CD14-positive monocyte (primary cell): ENCODE measurements around the gene ZNF560. TPM values are rescaled to one million over a fixed set of nuclear protein-coding genes. Genes with fewer than 3 reads are reported as not detected.

Experiments
- DNase-seq, 3 donors: peaks; one replicate each; pipeline ENCODE4 v3.0.0-alpha.2; 2011 to 2022
- H2AFZ ChIP-seq: 2 replicates; pipeline ENCODE4 v1.6.0; 2012; ENCODE audit warnings: mild to moderate bottlenecking, low read depth, low read length, inconsistent platforms; ENCODE audit not compliant: insufficient read depth, poor library complexity, severe bottlenecking
- H3K27ac ChIP-seq, 2 donors: 1 replicate in 1 of 2; 2 replicates in 1 of 2; pipeline ENCODE4 v1.5.1; 2012 to 2013; ENCODE audit warnings: low read length in 2 of 2, control low read depth in 1 of 2, inconsistent platforms in 1 of 2, low read depth in 1 of 2, mild to moderate bottlenecking in 1 of 2
- H3K27me3 ChIP-seq, 2 donors: one replicate each; pipeline versions ENCODE4 v1.6.0 to v1.6.1; 2011 to 2013; ENCODE audit warnings: low read length in 2 of 2; ENCODE audit not compliant: control insufficient read depth in 2 of 2, insufficient read depth in 2 of 2
- H3K36me3 ChIP-seq, 2 donors: replicated peaks in 1 of 2; 1 replicate in 1 of 2; 2 replicates in 1 of 2; pipeline versions ENCODE4 v1.5.1 to v1.6.1; 2012 to 2013; ENCODE audit warnings: low read length in 2 of 2, control low read depth in 1 of 2, inconsistent platforms in 1 of 2, mild to moderate bottlenecking in 1 of 2; ENCODE audit not compliant: insufficient read depth in 2 of 2, control insufficient read depth in 1 of 2
- H3K4me1 ChIP-seq, 2 donors: 1 replicate in 1 of 2; 2 replicates in 1 of 2; pipeline versions ENCODE4 v1.5.1 to v1.6.1; 2012 to 2013; ENCODE audit warnings: low read length in 2 of 2, control low read depth in 1 of 2, inconsistent platforms in 1 of 2, mild to moderate bottlenecking in 1 of 2, moderate library complexity in 1 of 2; ENCODE audit not compliant: insufficient read depth in 2 of 2, control insufficient read depth in 1 of 2
- H3K4me2 ChIP-seq: replicated peaks from 2 replicates; pipeline ENCODE3; 2012; ENCODE audit warnings: low read length, moderate library complexity, mild to moderate bottlenecking; ENCODE audit not compliant: poor library complexity, severe bottlenecking; ENCODE audit errors: extremely low read depth
- H3K4me3 ChIP-seq, 3 experiments: fragments of 200-600 bp in 1 of 3; sonication (generic) in 1 of 3; replicated peaks in 1 of 3; 1 replicate in 2 of 3; 2 replicates in 1 of 3; pipeline ENCODE4 v1.5.1; 2011 to 2013; ENCODE audit warnings: low read length in 3 of 3, mild to moderate bottlenecking in 3 of 3, control low read depth in 2 of 3, low read depth in 2 of 3, inconsistent platforms in 1 of 3, moderate library complexity in 1 of 3
- H3K79me2 ChIP-seq: 2 replicates; pipeline ENCODE4 v1.6.0; 2012; ENCODE audit warnings: mild to moderate bottlenecking, control low read depth, inconsistent platforms, low read length, moderate library complexity; ENCODE audit not compliant: insufficient read depth
- H3K9ac ChIP-seq: 2 replicates; pipeline ENCODE4 v1.6.0; 2017; ENCODE audit warnings: low read length, mild to moderate bottlenecking; ENCODE audit not compliant: insufficient read depth, poor library complexity, severe bottlenecking
- H3K9me3 ChIP-seq, 2 donors: replicated peaks in 1 of 2; 1 replicate in 1 of 2; 2 replicates in 1 of 2; pipeline versions ENCODE4 v1.5.1 to v1.6.1; 2012 to 2013; ENCODE audit warnings: low read length in 2 of 2, control low read depth in 1 of 2; ENCODE audit not compliant: control insufficient read depth in 1 of 2, insufficient read depth in 1 of 2
- H4K20me1 ChIP-seq: 2 replicates; pipeline ENCODE4 v1.6.0; 2012; ENCODE audit warnings: mild to moderate bottlenecking, low read length, control low read depth, moderate library complexity; ENCODE audit not compliant: insufficient read depth
- H3K27ac Mint-ChIP-seq, 7 donors: one replicate each; pipeline ENCODE4 v1.8.0; 2020; ENCODE audit warnings: mild to moderate bottlenecking in 7 of 7, mixed read lengths in 7 of 7, moderate library complexity in 6 of 7, inconsistent platforms in 2 of 7
- H3K27me3 Mint-ChIP-seq, 3 donors: one replicate each; pipeline ENCODE4 v1.8.0; 2021 to 2022; ENCODE audit warnings: low read depth in 3 of 3, mild to moderate bottlenecking in 3 of 3, mixed read lengths in 3 of 3, moderate library complexity in 3 of 3, inconsistent platforms in 1 of 3
- H3K36me3 Mint-ChIP-seq, 2 donors: one replicate each; pipeline ENCODE4 v1.8.0; 2020; ENCODE audit warnings: mixed read lengths in 2 of 2, inconsistent platforms in 1 of 2, mild to moderate bottlenecking in 1 of 2
- H3K4me1 Mint-ChIP-seq: one replicate; pipeline ENCODE4 v1.8.0; 2020; ENCODE audit warnings: mild to moderate bottlenecking, mixed read lengths
- H3K4me3 Mint-ChIP-seq, 2 donors: one replicate each; pipeline ENCODE4 v1.8.0; 2020; ENCODE audit warnings: mild to moderate bottlenecking in 2 of 2, mixed read lengths in 2 of 2, moderate library complexity in 1 of 2
- H3K9me3 Mint-ChIP-seq, 7 donors: one replicate each; pipeline ENCODE4 v1.8.0; 2020 to 2022; ENCODE audit warnings: mixed read lengths in 7 of 7, mild to moderate bottlenecking in 6 of 7, moderate library complexity in 6 of 7, inconsistent platforms in 2 of 7
- WGBS: methylation state at CpG from one replicate; pipeline ENCODE4 v1.1.5; 2013; ENCODE audit warnings: missing lambda C conversion rate; ENCODE audit not compliant: insufficient coverage; 5-methylcytosine and 5-hydroxymethylcytosine counted together
- intact Hi-C, 2 donors: fragments of 100-400 bp; cut with micrococcal nuclease; formaldehyde crosslinking; loops; one replicate each; pipeline versions ENCODE4 v1.15.0 to v1.15.1; 2023
- polyA plus RNA-seq, 3 donors: library from polyadenylated mRNA; depleted of rRNA in 1 of 3; unstranded in 2 of 3; stranded (reverse) in 1 of 3; fragments of 300-500 nt in 2 of 3; fragments of >200 nt in 1 of 3; fragmentation: Illumina TruSeq in 2 of 3; gene quantifications; 1 replicate in 2 of 3; 2 replicates in 1 of 3; pipeline ENCODE4 v1.2.3, GENCODE V29; 2012 to 2021
- TF ChIP-seq, protein P1 (sequence below): fragments of 200-600 bp; IDR thresholded peaks from one replicate; pipeline ENCODE4 v1.8.0; 2022; ENCODE audit warnings: antibody characterized with exemption, mild to moderate bottlenecking

The ZNF560 gene
- polyA plus RNA-seq, 3 donors = not detected

DNA sequence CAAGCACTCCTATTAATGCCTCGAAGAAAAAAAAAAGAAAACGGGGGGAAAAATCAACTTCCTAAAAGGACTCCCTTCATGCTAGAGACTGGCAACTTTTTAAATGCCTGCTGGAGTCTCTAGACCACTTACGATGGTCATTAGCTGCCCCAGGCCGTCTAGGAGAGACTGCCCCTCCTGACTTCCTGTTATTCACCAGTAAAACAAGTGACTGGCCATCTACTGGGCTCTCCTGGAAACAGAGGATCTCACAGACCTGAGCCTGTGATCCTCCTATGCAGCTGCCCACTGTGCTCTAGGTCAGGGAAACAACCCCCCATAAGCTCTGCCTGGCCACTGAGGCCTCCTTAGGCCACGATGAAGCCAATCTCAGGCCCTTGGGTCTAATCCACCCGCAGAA is 70.5 kb downstream of the ZNF560 start:
- 100% methylated on average over 4 of the region's 6 CpGs for WGBS
- intact Hi-C loops = no loop called here
- no peak overlapping the region for H3K9ac ChIP-seq
- no peak overlapping the region for H3K27ac Mint-ChIP-seq
- peaks cover 83 to 90% of the 10 kb centered on the region in 2 donors for H3K36me3 Mint-ChIP-seq
- no peak for DNase-seq
- H3K9me3 ChIP-seq = peaks cover 39 to 47% of the 10 kb centered on the region in 2 donors
- H3K27ac ChIP-seq = no peak overlapping the region
- H3K4me1 Mint-ChIP-seq = no peaks in the 10 kb centered on the region
- peaks cover 32 to 61% (median 49%) of the 10 kb centered on the region in 7 donors for H3K9me3 Mint-ChIP-seq
- H3K4me2 ChIP-seq = no peak overlapping the region
- no peaks in the 10 kb centered on the region for H3K79me2 ChIP-seq
- H2AFZ ChIP-seq = no peak overlapping the region
- H4K20me1 ChIP-seq = no peaks in the 10 kb centered on the region
- no peaks in the 10 kb centered on the region for H3K27me3 ChIP-seq
- H3K27me3 Mint-ChIP-seq = no peaks in the 10 kb centered on the region
- no peaks in the 10 kb centered on the region for H3K4me1 ChIP-seq
- H3K36me3 ChIP-seq = peaks cover 63 to 93% of the 10 kb centered on the region in 2 donors
- no peak overlapping the region for H3K4me3 ChIP-seq
- H3K4me3 Mint-ChIP-seq = no peak overlapping the region
- TF ChIP-seq, protein P1, sequence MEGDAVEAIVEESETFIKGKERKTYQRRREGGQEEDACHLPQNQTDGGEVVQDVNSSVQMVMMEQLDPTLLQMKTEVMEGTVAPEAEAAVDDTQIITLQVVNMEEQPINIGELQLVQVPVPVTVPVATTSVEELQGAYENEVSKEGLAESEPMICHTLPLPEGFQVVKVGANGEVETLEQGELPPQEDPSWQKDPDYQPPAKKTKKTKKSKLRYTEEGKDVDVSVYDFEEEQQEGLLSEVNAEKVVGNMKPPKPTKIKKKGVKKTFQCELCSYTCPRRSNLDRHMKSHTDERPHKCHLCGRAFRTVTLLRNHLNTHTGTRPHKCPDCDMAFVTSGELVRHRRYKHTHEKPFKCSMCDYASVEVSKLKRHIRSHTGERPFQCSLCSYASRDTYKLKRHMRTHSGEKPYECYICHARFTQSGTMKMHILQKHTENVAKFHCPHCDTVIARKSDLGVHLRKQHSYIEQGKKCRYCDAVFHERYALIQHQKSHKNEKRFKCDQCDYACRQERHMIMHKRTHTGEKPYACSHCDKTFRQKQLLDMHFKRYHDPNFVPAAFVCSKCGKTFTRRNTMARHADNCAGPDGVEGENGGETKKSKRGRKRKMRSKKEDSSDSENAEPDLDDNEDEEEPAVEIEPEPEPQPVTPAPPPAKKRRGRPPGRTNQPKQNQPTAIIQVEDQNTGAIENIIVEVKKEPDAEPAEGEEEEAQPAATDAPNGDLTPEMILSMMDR = no peak

Other genes starting within 250 kb of the ZNF560 start
- gene OR7E24, start 247.7 kb downstream of the ZNF560 start, polyA plus RNA-seq = not detected
- gene ZNF699, start 188.8 kb downstream of the ZNF560 start, polyA plus RNA-seq = 10 to 100 TPM in 1 of 3 donors, 1 to 10 TPM in 2; 3.4 to 18.5 (median 5.6) TPM
- gene ZNF559, start 174.4 kb downstream of the ZNF560 start, polyA plus RNA-seq = 10 to 100 TPM in 1 of 3 donors, 1 to 10 TPM in 2; 9.0 to 16.0 (median 9.1) TPM
- gene ZNF177, start 135.6 kb downstream of the ZNF560 start, polyA plus RNA-seq = under 1 TPM in 2 of 3 donors, not detected in 1; 0.22 to 0.51 TPM
- gene ZNF266, start 63.0 kb downstream of the ZNF560 start, polyA plus RNA-seq = 10 to 100 TPM in 1 of 3 donors, 1 to 10 TPM in 2; 5.1 to 33.3 (median 8.5) TPM
- 1 to 10 TPM; 1.7 to 6.4 (median 4.1) TPM for gene ZNF426, start 40.0 kb upstream of the ZNF560 start, polyA plus RNA-seq
- gene ZNF121, start 85.9 kb upstream of the ZNF560 start, polyA plus RNA-seq = 1 to 10 TPM; 1.5 to 7.2 (median 3.8) TPM
- 10 to 100 TPM; 11.0 to 14.3 (median 12.5) TPM for gene ZNF561, start 122.6 kb upstream of the ZNF560 start, polyA plus RNA-seq
- gene ZNF562, start 176.5 kb upstream of the ZNF560 start, polyA plus RNA-seq = 1 to 10 TPM; 3.3 to 7.9 (median 5.1) TPM